Hematopoietic multipotent progenitor cell treated with erythropoietin and hydrocortisone succinate and interleukin-3 and kit ligand, for 8 days (in vitro differentiated cells): Measurements from ENCODE around the gene KCNJ3.
"Not testable (repeated sequence)": the region's sequence is repeated elsewhere in the genome, so short reads cannot be mapped to it uniquely, and the experiment has no call there.

ENCODE experiments used
- DNase-seq: peaks from one replicate; pipeline ENCODE4 v3.0.0-alpha.2; 2015

KCNJ3 gene

DNA sequence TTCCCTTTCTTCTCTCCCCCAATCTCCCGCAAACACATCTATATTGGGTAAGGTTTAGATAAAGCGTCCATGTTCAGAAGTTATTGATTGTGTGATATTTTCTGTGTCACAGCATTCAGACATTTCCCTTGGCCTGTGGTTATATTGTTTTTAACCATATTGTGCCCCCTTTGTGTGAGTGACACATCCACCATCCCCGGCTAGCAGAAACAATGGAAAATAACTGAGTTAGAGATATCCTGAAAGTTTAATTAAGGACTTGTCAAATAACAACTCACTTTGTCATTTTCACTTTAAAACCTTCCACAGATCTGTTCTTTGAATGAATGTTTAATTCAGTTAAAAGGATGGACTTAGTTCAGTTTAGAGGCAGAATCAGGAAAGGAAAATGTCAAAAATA is 151.0 kb downstream of the KCNJ3 start:
- no peak for DNase-seq

DNA sequence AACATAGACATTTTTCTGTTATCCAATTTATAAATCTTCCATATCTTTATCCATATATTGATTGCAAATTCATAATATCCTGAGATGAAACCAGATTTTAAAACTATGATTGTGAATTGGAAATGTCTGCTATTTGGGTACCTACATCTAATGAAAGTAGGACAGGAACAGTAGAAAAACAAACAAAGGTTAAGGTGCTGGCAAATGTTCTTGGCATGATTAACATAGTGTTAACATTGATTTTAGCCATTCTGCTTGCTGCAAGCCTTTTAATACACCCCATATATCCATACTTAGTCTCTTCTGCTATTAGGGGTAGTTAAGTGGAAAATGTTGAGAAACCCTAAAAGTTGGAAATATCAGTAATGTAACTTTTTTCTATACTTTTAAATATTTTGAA is 152.0 kb downstream of the KCNJ3 start:
- no peak for DNase-seq

- no peak for DNase-seq
Observed at GRCh38 chr2:154855138-154855537, 156.6 kb downstream of the KCNJ3 start.

DNA sequence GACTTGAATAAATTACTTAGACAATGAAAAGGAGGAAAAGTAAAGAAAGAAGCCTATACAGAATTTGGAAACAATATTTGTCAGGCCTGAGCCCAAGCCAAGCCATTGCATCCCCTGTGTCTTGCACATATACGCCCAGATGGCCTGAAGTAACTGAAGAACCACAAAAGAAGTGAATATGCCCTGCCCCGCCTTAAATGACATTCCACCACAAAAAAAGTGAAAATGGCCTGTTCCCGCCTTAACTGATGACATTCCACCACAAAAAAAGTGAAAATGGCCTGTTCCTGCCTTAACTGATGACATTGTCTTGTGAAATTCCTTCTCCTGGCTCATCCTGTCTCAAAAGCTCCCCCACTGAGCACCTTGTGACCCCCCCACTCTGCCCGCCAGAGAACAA is 168.7 kb downstream of the KCNJ3 start:
- not testable (repeated sequence) for DNase-seq

DNA sequence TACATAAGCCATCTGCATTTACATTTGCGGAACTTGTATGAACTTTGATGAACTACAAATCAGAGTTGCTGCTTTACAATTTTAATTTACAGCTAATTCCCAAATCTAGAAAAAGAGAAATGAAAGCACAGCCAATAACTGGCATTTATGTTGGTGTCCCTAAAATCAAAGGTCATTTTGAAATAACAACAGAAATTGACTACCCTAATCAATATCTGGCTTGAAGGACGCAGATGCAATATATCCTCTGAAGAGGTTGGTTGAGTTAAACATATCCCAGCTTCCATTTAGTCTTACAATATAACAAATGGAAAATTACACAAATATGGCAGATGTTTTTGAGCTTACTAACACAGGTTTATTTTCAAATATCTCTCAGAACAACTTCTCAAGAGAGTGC is 177.5 kb downstream of the KCNJ3 start:
- DNase-seq: no peak

DNA sequence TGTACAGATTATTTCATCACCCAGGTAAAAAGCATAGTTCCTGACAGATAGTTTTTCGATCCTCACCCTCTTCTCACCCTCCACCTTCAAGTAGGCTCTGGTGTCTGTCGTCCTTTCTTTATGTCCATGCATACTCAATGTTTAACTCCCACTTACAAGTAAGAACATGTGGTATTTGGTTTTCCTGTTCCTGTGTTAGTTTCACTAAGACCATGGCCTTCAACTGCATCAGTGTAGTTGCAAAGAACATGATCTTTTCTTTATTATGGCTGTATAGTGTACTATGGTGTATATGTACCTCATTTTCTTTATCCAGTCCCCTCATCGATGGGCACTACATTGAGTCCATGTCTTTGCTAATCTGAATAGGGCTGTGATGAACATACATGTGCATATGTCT is 184.2 kb downstream of the KCNJ3 start:
- DNase-seq: no peak

- no peak for DNase-seq
Observed at GRCh38 chr2:154886316-154886715, 187.8 kb downstream of the KCNJ3 start.

GRCh38 chr2:154898269-154898668 is 199.8 kb downstream of the KCNJ3 start:
- no peak for DNase-seq

DNA sequence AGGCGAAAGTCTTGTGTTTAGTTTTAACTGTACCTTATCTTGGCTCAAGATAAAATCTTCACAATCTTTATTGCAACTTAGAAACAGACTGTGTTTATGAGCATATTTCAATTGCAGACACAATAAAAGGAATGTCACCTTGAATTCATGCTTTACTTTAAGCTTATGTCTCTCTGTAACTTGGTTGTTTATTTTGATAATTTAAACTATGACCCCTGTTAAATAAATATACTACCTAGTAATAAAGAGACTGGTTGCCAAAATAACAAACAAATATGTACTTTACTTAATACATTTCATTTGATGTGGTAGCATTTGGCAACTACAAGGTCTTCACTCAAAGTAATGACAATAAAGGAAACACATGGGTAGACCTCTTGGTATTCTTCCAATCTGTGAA is 202.6 kb downstream of the KCNJ3 start:
- DNase-seq: no peak
